Measurements from ENCODE around the gene ESYT2. TPM values are rescaled to one million over a fixed set of nuclear protein-coding genes. Genes with fewer than 3 reads are reported as not detected.

The ESYT2 gene
- polyA plus RNA-seq, 1 of the 3 experiments (the other 2 are of a cell fraction): 34.2 TPM

GRCh38 chr7:158748335-158748734 lies 81.0 kb downstream of the ESYT2 start:
- DNase-seq: no peak
- ChIA-PET POLR2A (interaction anchor here (0.6 kb wide), 1 partner anchor 419 kb away, joined by 5 read pairs; no protein-coding TSS in a partner anchor), CTCF (interaction anchor here (0.6 to 1.4 kb wide), 3 partner anchors 16 to 656 kb away, joined by 3 read pairs; no protein-coding TSS in a partner anchor)
- Histone ChIP-seq H3K4me3 (ENCODE audit: low read depth in 2 of 2, low read length in 1 of 2) (no peak overlapping the region), H3K4me2 (no peak overlapping the region), H3K9ac (no peak overlapping the region), H3K4me1 (ENCODE audit: control insufficient read depth in 1 of 2, insufficient read depth in 2 of 2, low read depth in 1 of 2, low read length in 1 of 2) (no peaks in the 10 kb centered on the region), H3K36me3 (replicated peaks in 1 of 2; ENCODE audit: control insufficient read depth in 1 of 2, insufficient read depth in 2 of 2, low read length in 1 of 2) (peaks cover 37 to 87% of the 10 kb centered on the region in 2 experiments), H3K27me3 (ENCODE audit: insufficient read depth) (no peaks in the 10 kb centered on the region), H3K27ac (ENCODE audit: low read depth in 2 of 2, low read length in 1 of 2) (no peak overlapping the region), H3F3A (replicated peaks; ENCODE audit: insufficient read depth) (no peaks in the 10 kb centered on the region), H4K20me1 (ENCODE audit: insufficient read depth) (no peaks in the 10 kb centered on the region), H2AFZ (ENCODE audit: low read depth) (no peak overlapping the region), H3K9me2 (no peaks in the 10 kb centered on the region), H3K79me2 (ENCODE audit: insufficient read depth) (no peaks in the 10 kb centered on the region), H3K9me3 (no peaks in the 10 kb centered on the region)
- 84% methylated on average over 10 of the region's 10 CpGs for WGBS (ENCODE audit: low lambda C conversion rate)
- TF ChIP-seq FOXJ3 (CRISPR knock-in tag; IDR thresholded peaks at IDR 0.05): no peak
- no peak for TF ChIP-seq RCOR1 (IDR thresholded peaks at IDR 0.05; ENCODE audit: low read length)
- TF ChIP-seq RXRA (IDR thresholded peaks at IDR 0.05; ENCODE audit: borderline replicate concordance, low read depth): no peak
- TF ChIP-seq RAD21 (IDR thresholded peaks at IDR 0.05; ENCODE audit: low read length): no peak
- TF ChIP-seq, protein P1, sequence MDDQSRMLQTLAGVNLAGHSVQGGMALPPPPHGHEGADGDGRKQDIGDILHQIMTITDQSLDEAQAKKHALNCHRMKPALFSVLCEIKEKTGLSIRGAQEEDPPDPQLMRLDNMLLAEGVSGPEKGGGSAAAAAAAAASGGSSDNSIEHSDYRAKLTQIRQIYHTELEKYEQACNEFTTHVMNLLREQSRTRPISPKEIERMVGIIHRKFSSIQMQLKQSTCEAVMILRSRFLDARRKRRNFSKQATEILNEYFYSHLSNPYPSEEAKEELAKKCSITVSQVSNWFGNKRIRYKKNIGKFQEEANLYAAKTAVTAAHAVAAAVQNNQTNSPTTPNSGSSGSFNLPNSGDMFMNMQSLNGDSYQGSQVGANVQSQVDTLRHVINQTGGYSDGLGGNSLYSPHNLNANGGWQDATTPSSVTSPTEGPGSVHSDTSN (IDR thresholded peaks at IDR 0.05): no peak
- no peak for TF ChIP-seq GABPA (IDR thresholded peaks at IDR 0.05; ENCODE audit: low read depth)
- no peak for TF ChIP-seq REST (IDR thresholded peaks at IDR 0.05; ENCODE audit: low read depth, low read length)
- TF ChIP-seq TCF12 (IDR thresholded peaks at IDR 0.05): no peak
- no peak for TF ChIP-seq EP300 (IDR thresholded peaks at IDR 0.05; ENCODE audit: borderline replicate concordance in 1 of 2, low read depth in 1 of 2, low read length in 1 of 2)
- no peak for TF ChIP-seq GATA2 (CRISPR knock-in tag; IDR thresholded peaks at IDR 0.05)
- TF ChIP-seq RFX5 (IDR thresholded peaks at IDR 0.05; ENCODE audit: low read length): no peak
- no peak for TF ChIP-seq SMC3 (IDR thresholded peaks at IDR 0.05; ENCODE audit: low read depth, low read length)
- no peak for TF ChIP-seq MEF2A (IDR thresholded peaks at IDR 0.05; ENCODE audit: borderline replicate concordance, low read depth)
- TF ChIP-seq, protein P2, sequence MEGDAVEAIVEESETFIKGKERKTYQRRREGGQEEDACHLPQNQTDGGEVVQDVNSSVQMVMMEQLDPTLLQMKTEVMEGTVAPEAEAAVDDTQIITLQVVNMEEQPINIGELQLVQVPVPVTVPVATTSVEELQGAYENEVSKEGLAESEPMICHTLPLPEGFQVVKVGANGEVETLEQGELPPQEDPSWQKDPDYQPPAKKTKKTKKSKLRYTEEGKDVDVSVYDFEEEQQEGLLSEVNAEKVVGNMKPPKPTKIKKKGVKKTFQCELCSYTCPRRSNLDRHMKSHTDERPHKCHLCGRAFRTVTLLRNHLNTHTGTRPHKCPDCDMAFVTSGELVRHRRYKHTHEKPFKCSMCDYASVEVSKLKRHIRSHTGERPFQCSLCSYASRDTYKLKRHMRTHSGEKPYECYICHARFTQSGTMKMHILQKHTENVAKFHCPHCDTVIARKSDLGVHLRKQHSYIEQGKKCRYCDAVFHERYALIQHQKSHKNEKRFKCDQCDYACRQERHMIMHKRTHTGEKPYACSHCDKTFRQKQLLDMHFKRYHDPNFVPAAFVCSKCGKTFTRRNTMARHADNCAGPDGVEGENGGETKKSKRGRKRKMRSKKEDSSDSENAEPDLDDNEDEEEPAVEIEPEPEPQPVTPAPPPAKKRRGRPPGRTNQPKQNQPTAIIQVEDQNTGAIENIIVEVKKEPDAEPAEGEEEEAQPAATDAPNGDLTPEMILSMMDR (IDR thresholded peaks at IDR 0.05): no peak
- no peak for TF ChIP-seq EZH2phosphoT487 (IDR thresholded peaks at IDR 0.05; ENCODE audit: borderline replicate concordance, low read depth)

Data from SK-N-SH (cell line).